DMS153 treated with DMSO at 0.1 percent for 48 hours (cell line): Measurements from ENCODE around the gene RAPGEF1.

ENCODE experiments used
- DNase-seq: peaks from one replicate; lab custom pipeline; 2025; ENCODE audit not compliant: unreplicated experiment; lab: John Stamatoyannopoulos, UW

The RAPGEF1 gene

GRCh38 chr9:131628459-131629225, 111.2 kb downstream of the RAPGEF1 start:
- no peak for DNase-seq

GRCh38 chr9:131627648-131628458, 112.0 kb downstream of the RAPGEF1 start:
- peak; percentile 5 for DNase-seq

- no peak for DNase-seq
Observed at GRCh38 chr9:131627326-131627647, 112.6 kb downstream of the RAPGEF1 start.

DNA sequence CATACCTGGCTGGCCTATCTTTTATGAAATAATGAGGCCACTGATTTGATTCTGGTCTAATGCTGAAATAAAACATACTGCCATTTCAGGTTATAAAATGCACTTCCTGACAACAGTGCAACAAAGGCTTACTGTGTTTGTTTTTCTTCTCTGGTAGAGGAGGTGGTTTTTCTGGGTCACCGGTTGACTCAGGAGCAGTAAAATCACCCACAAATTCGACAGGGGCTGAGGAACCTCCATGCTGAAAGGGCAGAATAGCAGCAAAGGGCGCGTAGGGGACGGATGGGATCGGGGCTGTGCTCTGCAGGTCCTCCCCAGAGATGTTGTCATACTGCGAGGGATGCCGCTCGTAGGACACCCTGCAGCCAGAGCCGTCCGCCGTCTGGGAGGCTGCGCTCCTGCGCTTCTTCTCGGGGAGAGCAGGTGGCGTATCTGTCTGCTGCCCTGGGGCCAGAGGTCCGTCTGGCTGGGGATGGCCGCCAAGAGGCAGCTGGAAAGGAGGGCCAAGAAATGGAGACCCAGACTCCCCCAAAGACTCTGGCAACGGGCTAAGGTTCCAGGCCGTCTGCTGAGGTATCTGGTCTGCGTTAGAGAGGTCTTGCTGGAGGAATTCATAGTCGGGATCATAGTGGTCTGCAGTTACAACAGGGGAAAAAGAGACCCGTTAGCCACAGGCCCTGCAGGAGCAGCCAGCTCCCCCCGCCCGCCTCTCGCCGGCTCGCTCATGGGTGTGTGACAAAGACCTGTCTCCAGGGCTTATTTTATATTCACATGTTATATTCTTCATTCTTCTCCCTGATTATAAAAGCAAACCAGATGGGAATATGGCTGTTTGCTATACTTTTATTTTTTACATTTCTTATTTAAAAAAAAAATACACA, 113.8 kb downstream of the RAPGEF1 start:
- DNase-seq: peak; percentile 3

DNA sequence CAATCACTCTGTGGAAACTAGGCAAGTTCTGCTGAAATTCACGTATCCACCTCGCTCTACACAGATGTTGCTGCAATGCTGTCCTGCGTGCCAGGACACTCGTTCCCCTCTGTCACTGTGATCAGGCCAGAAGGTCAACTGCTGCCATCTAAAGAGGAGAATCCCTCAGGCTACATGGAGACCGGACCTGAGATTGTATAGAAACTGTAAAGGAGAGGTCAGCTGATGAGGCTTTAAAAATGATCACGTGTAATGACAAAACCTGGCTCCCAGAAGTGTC, 114.4 kb downstream of the RAPGEF1 start:
- no peak for DNase-seq

GRCh38 chr9:131624636-131625507, 115.0 kb downstream of the RAPGEF1 start:
- peak; percentile 2 for DNase-seq

DNA sequence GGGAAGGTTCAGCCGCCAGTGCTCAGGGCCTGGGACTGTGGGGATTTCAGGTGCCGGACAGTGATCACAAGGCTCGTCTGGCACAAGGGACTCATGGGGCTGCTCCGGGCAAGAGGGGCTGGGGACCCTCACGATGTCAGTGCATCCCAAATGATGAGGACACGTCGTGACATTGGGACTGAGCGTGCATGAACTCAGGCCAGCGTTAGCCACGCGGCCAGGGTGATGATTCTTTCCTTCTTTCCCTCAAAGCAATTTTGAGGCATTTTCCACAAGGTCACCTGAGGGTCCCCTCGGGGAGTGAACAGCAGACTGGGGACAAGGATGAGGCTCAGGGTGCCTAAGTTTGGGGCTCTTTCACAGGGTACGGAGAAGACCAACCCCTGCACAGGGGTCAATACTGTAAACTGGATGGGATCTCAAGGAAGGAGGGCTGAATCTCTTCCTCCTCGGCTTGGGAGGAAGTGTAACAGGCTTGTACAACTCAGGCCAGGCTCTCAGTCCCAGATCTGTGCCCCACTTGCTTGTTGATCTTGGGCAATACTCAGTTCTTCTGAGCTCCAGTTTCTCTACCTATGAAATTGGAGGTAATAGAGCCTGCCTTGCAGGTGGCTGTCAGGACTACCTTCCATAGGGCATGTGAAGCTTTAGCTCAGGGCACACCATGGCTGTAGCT, 116.1 kb downstream of the RAPGEF1 start:
- no peak for DNase-seq

DNA sequence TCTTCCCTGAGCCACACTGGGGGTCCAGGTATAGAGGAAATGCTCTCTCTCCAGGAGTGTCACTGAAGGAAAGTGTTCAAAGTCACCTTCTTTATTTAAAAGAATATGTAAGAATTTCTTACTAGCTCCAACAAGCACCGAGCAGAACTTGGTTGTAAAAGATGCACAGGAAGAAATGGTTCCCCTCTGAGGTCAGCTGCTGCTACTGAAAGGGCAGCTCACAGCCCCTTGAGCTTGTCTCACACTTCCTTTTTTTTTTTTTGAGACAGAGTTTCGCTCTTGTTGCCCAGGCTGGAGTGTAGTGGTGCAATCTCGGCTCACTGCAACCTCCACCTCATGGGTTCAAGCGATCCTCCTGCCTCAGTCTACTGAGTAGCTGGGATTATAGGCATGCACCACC, 117.4 kb downstream of the RAPGEF1 start:
- DNase-seq: no peak

- no peak for DNase-seq
Observed at GRCh38 chr9:131621551-131622358, 118.1 kb downstream of the RAPGEF1 start.

DNA sequence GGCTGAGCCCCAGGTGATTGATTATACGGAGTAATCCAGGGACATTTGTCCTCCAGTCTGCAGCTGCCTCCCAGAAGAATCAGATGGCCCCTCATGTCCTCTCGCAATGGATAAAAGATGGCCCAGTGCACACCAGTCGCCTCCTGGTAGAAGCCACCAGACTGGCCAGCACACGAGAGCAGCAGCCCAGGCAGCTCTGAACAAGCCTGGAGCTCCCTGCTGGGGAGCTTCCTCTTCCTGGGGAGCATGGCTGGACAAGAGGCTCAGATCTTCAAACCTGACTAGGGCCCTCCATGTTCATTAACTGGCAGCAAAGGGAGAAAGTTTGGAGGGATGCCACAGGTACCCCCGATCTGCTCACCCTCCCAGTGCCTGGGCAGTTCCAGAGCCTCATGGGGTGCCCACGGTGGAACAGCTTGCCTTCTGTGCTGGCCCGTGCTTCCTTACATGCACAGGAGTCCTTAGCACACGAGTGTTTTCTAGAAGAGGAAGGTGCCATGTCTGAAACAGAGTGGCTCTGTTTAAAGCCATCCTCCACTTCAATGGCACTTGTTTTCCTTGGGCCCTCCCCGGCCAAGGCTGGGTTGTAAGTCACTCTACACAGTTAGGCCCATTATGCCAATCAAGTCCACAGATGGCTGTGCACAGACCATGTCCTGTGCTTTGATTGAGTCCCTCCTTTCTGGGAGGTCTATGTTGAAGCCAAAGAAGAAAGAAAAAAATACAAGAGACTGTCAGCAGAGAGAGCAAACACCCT, 118.9 kb downstream of the RAPGEF1 start:
- no peak for DNase-seq

DNA sequence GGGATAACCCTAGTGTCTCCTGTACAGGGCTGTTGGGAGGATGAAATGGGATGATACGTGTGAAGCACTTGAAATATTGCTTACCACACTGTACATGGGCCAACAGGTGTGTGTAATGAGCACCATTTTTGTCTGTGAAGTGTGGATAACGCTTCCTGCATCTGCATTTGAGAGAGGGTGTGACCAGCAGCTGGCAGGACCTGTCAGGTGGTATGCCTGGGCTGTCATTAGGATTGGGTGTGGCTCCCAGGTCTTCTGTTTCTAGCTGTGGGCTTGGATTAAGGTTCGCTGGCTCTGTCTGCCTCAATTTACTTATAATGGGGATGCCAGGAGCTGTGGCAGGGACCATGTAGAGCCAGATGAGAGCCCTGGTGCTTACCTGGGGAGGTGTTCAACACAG, 120.2 kb downstream of the RAPGEF1 start:
- DNase-seq: no peak

DNA sequence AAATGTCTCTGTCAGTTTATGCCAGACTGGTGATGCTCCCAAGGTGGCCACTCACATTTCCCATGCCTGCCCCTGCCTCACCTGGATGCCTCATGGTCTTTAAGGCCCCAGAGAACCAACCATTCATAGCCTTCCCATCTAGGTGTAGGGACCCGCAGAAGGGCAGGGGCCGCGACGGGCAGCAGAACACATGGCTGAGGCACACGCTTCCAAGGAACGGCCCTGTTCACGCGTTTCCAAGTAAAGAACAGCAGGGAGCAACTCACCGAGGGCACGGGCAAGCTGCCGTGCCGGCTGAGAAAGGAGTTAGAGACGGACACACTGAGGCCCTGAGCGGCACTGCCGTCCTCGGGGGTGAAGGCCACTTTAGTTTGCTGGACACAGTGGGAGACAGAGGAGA, 121.1 kb downstream of the RAPGEF1 start:
- DNase-seq: no peak

DNA sequence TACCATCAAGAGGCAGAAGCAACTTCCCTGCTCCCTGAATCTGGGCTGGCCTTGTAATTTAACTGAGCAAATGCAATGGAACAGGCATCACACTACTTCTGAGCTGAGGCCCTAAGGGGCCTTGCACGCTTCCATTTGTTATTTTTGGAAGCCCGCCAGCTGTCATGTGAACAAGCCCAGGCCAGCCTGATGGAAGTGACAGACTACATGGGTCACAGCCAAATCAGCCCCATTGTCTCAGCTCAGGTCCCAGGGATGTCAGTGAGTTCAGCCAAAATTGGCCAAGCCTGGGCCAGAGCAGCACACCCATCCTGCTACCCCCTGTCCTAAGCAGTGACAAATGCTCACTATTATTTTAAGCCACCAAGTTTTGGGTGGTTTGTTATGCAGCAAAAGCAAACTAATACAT, 121.8 kb downstream of the RAPGEF1 start:
- peak; percentile 25 for DNase-seq

DNA sequence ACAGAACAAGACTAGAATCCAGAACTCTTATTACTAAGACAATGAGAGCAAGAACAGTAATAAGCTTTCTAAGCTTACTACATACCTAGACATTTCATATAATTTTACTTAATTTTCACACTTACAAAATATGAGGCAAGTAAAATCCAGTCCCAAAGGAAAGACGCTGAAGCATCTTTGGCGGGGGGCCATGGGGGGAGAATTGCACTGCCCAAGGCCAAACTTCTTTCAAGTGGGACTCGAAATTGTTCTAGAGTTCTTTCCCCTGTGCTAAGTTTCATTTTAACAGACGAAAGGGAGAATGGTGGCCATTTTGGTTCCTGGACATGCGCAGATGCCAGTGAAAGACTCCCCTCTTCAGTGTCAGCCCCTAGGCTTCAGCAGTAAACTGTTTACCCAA, 122.3 kb downstream of the RAPGEF1 start:
- DNase-seq: no peak

DNA sequence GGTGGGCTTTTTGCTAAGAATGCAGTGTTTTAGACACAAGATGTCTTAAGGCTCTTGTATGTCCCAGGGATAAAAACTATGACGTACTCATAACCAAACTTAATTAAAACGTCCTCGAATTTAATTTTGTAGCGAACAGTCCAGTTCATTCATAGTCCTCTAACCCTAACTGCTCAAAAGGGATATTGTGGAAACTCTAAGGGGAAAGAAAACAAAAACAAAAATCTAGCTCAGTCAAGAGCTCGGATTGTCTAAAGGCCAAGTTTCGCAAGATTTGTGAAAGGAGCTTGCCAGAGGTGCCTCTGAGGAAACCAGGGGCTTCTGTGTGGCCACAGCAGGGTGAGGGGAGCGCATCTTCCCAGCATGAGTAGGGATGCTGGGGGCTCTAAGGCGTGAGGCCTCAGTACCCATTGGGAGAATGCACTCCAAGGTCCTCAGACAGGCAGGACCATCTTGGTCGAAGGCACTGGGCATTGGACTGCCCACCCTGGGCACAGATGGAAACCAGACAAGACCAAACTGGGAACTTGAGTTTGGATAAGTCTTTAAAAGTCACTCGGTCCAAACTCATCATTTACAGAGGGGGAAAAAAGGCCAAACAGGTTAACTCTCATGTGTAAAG, 122.8 kb downstream of the RAPGEF1 start:
- DNase-seq: no peak

DNA sequence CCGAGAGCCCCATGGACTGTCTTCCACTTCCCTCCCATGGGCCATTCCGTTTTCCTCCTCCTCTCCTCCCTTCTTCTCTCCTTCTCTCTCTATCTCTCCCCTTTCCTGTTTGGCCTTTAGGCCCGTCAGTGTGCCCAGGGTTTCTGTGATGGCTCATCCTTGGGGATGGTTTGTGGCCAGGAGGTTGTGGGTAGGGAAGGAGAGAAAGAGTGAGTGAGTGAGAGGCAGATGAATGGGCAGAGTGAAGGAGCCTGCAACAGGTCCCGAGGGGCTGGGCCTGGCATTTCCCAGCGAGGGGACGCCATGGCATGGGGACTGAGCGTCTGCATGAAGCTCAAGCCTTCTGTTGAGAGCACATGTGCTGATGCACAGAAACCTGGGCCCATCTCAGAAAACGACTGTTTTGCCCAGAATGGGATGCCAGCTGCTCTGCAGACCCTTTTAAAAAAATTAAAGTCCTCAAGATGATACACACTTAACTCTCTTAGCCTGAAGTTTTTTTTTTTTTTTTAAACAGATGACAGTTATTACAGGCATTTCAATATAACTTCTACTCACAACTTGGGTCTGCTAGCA, 125.4 kb downstream of the RAPGEF1 start:
- DNase-seq: no peak

DNA sequence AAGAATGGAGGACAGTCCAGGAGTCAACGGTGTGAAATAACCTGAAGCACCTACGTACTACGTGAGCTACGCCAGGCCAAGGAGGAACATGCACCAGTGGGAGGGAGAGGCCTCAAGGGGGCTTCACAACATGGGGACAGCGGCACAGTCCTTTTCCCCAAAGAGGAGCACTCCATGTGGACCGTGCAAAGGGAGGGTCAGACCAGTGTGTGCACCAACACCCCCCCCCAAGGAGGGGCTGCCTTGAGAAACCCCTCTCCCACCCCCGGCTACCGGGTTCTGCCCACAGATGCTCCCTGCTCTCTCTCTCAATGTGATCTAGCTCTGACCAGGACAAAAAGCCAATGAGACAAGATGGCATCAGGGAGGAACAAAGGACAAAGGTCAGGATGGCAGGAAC, 126.0 kb downstream of the RAPGEF1 start:
- no peak for DNase-seq

- DNase-seq: no peak
Observed at GRCh38 chr9:131612851-131613250, 127.0 kb downstream of the RAPGEF1 start.
